Endothelial cell of umbilical vein (primary cell): ENCODE results near the gene RPS19BP1.

ENCODE experiments used
- CTCF ChIP-seq, 2 donors: IDR thresholded peaks; 1 replicate in 1 of 2; 2 replicates in 1 of 2; pipeline ENCODE4 v1.5.1; 2011; ENCODE audit warnings: low read length in 2 of 2, mild to moderate bottlenecking in 2 of 2, moderate library complexity in 2 of 2, control low read depth in 1 of 2, inconsistent platforms in 1 of 2, low read depth in 1 of 2; ENCODE audit not compliant: insufficient read depth in 1 of 2; ENCODE audit errors: extremely low read depth in 1 of 2
- JUN ChIP-seq: IDR thresholded peaks from 2 replicates; pipeline ENCODE4 v1.6.1; 2011; ENCODE audit warnings: borderline replicate concordance, low read depth; ENCODE audit not compliant: insufficient read length, insufficient read depth
- MAX ChIP-seq: IDR thresholded peaks from 2 replicates; pipeline ENCODE4 v1.6.1; 2011; ENCODE audit not compliant: insufficient read depth, insufficient read length
- POLR2A ChIP-seq: IDR thresholded peaks from 2 replicates; pipeline ENCODE4 v1.6.1; 2012; ENCODE audit warnings: low read depth, mild to moderate bottlenecking, control low read depth, low read length
- POLR2AphosphoS5 ChIP-seq: IDR thresholded peaks from 2 replicates; pipeline ENCODE4 v1.6.1; 2012; ENCODE audit warnings: low read depth, mild to moderate bottlenecking, control low read depth, low read length, moderate library complexity; ENCODE audit not compliant: insufficient read depth

- TF ChIP-seq CTCF (IDR thresholded peaks at IDR 0.05; ENCODE audit: extremely low read depth in 1 of 2, insufficient read depth in 1 of 2, low read depth in 1 of 2, low read length in 2 of 2) (no peak), POLR2AphosphoS5 (peak; percentile 71), JUN (no peak), MAX (peak; percentile 80), POLR2A (peak; percentile 79)
These were observed 30.3 kb downstream of the RPS19BP1 start, which contains the start of gene MIEF1 for GRCh38 chr22:39502109-39502788.
